H1 (cell line): Measurements from ENCODE around the gene HBQ1. TPM values are rescaled to one million over a fixed set of nuclear protein-coding genes. Genes with fewer than 3 reads are reported as not detected.
A peak's percentile ranks its signal among the peaks of the same experiment; 100 is the strongest.

Experiments
- BACH1 ChIP-seq: IDR thresholded peaks from 2 replicates; pipeline ENCODE4 v1.6.1; 2012; ENCODE audit warnings: low read length, improper control_type of control experiment
- BRCA1 ChIP-seq: IDR thresholded peaks from 2 replicates; pipeline ENCODE4 v1.6.1; 2012; ENCODE audit warnings: low read depth, low read length, improper control_type of control experiment
- CEBPB ChIP-seq: IDR thresholded peaks from 2 replicates; pipeline ENCODE4 v1.6.1; 2012; ENCODE audit warnings: low read depth, low read length
- CHD2 ChIP-seq: IDR thresholded peaks from 2 replicates; pipeline ENCODE4 v1.6.1; 2012; ENCODE audit warnings: low read length, improper control_type of control experiment
- EGR1 ChIP-seq: IDR thresholded peaks from 2 replicates; pipeline ENCODE4 v1.6.1; 2011; ENCODE audit warnings: low read depth, low read length, borderline replicate concordance
- EP300 ChIP-seq, 2 experiments: IDR thresholded peaks; 1 replicate in 1 of 2; 2 replicates in 1 of 2; pipeline ENCODE4 v1.6.1; 2011 to 2012; ENCODE audit warnings: low read depth in 2 of 2, low read length in 2 of 2, mild to moderate bottlenecking in 2 of 2, borderline replicate concordance in 1 of 2, inconsistent platforms in 1 of 2, moderate library complexity in 1 of 2
- GTF2F1 ChIP-seq: IDR thresholded peaks from 2 replicates; pipeline ENCODE4 v1.6.1; 2012; ENCODE audit warnings: low read depth, low read length, improper control_type of control experiment, borderline replicate concordance
- HDAC2 ChIP-seq, 2 experiments: fragments of 300-600 bp in 1 of 2; sonication (generic) in 1 of 2; IDR thresholded peaks; 2 replicates each; pipeline ENCODE4 v1.6.1; 2011 to 2012; ENCODE audit warnings: low read depth in 2 of 2, low read length in 2 of 2, mild to moderate bottlenecking in 2 of 2, moderate library complexity in 2 of 2, borderline replicate concordance in 1 of 2, inconsistent platforms in 1 of 2
- KDM4A ChIP-seq: IDR thresholded peaks from one replicate; pipeline ENCODE4 v1.7.1; 2012; ENCODE audit warnings: low read depth, mild to moderate bottlenecking, moderate library complexity, low read length, inconsistent platforms; ENCODE audit not compliant: severe bottlenecking
- KDM5A ChIP-seq: fragments of 200-600 bp; IDR thresholded peaks from 2 replicates; pipeline ENCODE4 v1.7.1; 2012; ENCODE audit warnings: mild to moderate bottlenecking, low read length, inconsistent platforms, mixed read lengths
- MAFK ChIP-seq: IDR thresholded peaks from 2 replicates; pipeline ENCODE4 v1.6.1; 2012; ENCODE audit warnings: low read depth, mild to moderate bottlenecking, improper control_type of control experiment, low read length
- POLR2A ChIP-seq, 2 experiments: IDR thresholded peaks; 1 replicate in 1 of 2; 2 replicates in 1 of 2; pipeline ENCODE4 v1.6.1; 2011; ENCODE audit warnings: low read depth in 2 of 2, low read length in 2 of 2, mild to moderate bottlenecking in 2 of 2; ENCODE audit errors: control extremely low read depth in 1 of 2
- SAP30 ChIP-seq: fragments of 300-600 bp; sonication (generic); IDR thresholded peaks from 2 replicates; pipeline ENCODE4 v1.7.1; 2012; ENCODE audit warnings: low read length, moderate library complexity, mild to moderate bottlenecking, inconsistent platforms; ENCODE audit not compliant: insufficient read depth, insufficient replicate concordance
- TAF1 ChIP-seq: IDR thresholded peaks from 2 replicates; pipeline ENCODE4 v1.6.1; 2011; ENCODE audit warnings: mild to moderate bottlenecking, low read depth, low read length
- TCF12 ChIP-seq: IDR thresholded peaks from 2 replicates; pipeline ENCODE4 v1.6.1; 2011; ENCODE audit warnings: low read depth, mild to moderate bottlenecking, low read length
- TEAD4 ChIP-seq: IDR thresholded peaks from 2 replicates; pipeline ENCODE4 v1.6.1; 2012; ENCODE audit warnings: low read depth, low read length, inconsistent platforms, mixed read lengths
- YY1 ChIP-seq: IDR thresholded peaks from 2 replicates; pipeline ENCODE4 v1.6.1; 2011; ENCODE audit warnings: low read depth, mild to moderate bottlenecking, low read length
- polyA plus RNA-seq, 7 experiments: library from polyadenylated mRNA; depleted of rRNA in 3 of 7; stranded (reverse) in 5 of 7; unstranded in 2 of 7; fragments of >200 nt in 5 of 7; fragments of 200-250 nt in 2 of 7; gene quantifications; 1 replicate in 5 of 7; 2 replicates in 1 of 7; 4 replicates in 1 of 7; pipeline versions ENCODE4 v1.2.1 to v1.2.3, GENCODE V29; 2011 to 2013; ENCODE audit warnings: missing spikeins in 2 of 7, mixed read lengths in 2 of 7
- total RNA-seq: library from RNA; stranded (reverse); fragmentation: NEBNext Ultra II Directional; extraction: Animal tissue kit (Norgen Biotek cat#: 25700); gene quantifications from 2 replicates; pipeline ENCODE4 v1.2.1, GENCODE V29; 2021

The HBQ1 gene
- total and polyA plus RNA-seq, 2 of the 8 experiments (the other 6 are each of a cell fraction or from before 2014, with no cell fraction given): 2.9 to 17.1 TPM

DNA sequence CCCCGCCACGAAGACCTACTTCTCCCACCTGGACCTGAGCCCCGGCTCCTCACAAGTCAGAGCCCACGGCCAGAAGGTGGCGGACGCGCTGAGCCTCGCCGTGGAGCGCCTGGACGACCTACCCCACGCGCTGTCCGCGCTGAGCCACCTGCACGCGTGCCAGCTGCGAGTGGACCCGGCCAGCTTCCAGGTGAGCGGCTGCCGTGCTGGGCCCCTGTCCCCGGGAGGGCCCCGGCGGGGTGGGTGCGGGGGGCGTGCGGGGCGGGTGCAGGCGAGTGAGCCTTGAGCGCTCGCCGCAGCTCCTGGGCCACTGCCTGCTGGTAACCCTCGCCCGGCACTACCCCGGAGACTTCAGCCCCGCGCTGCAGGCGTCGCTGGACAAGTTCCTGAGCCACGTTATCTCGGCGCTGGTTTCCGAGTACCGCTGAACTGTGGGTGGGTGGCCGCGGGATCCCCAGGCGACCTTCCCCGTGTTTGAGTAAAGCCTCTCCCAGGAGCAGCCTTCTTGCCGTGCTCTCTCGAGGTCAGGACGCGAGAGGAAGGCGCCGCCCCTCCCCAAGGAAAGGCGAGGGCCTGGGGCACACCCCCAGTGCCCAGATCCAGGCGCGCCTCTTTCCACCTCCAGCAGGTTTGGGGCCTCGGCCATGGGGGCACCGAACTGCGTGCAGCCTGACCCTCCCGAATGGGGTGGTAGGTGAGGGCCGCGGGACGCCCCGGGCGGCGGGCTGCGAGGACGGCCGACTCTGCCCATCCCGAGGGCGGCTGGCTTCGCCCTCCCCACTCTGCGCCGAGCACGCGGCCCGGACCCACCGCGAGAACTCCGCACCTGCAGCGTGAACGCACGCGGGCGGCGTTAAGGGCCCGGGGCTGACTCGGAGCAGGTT is 664 bp downstream of the HBQ1 start (continued):
- no peak for TF ChIP-seq EP300 (IDR thresholded peaks at IDR 0.05; ENCODE audit: borderline replicate concordance in 1 of 2, low read depth in 2 of 2, low read length in 2 of 2)
- TF ChIP-seq CEBPB: no peak
- TF ChIP-seq TCF12: peak; percentile 72; the same call in 1 of the 2 replicates
- TF ChIP-seq HDAC2 (IDR thresholded peaks at IDR 0.05; ENCODE audit: borderline replicate concordance in 1 of 2, low read depth in 2 of 2, low read length in 2 of 2): peak in 1 of 2 experiments; percentile 32; a peak in 1 of 4 replicates
- TF ChIP-seq GTF2F1: no peak
- TF ChIP-seq SAP30: no peak
- TF ChIP-seq TEAD4: 0 out of 2 replicates have a peak, but pooled peaks have one; percentile 28
- peak; percentile 33; the same call in 1 of the 2 replicates for TF ChIP-seq BACH1
- peak; percentile 95 for TF ChIP-seq CHD2
- peak; percentile 84 for TF ChIP-seq BRCA1
- TF ChIP-seq MAFK: no peak
- no peak for TF ChIP-seq KDM5A
- TF ChIP-seq YY1: peak; percentile 64; the same call in 1 of the 2 replicates
- no peak for TF ChIP-seq EGR1
- TF ChIP-seq TAF1: 0 out of 2 replicates have a peak, but pooled peaks have one; percentile 16
- TF ChIP-seq POLR2A (IDR thresholded peaks at IDR 0.05; ENCODE audit: control extremely low read depth in 1 of 2, low read depth in 2 of 2, low read length in 2 of 2): peak in 1 of 2 experiments; percentile 22; a peak in 1 of 3 replicates
- no peak for TF ChIP-seq KDM4A
